Medulla oblongata (tissue), 1 donor: Measurements from ENCODE around the gene MROH9.
A peak's percentile ranks its signal among the peaks of the same experiment; 100 is the strongest.
"Not testable (repeated sequence)": the region's sequence is repeated elsewhere in the genome, so short reads cannot be mapped to it uniquely, and the experiment has no call there.

Experiments used
- DNase-seq: peaks from one replicate; pipeline ENCODE4 v3.0.0-alpha.2; 2015; ENCODE audit errors: extremely low spot score

Gene MROH9

GRCh38 chr1:170935231-170935630, at the start of gene MROH9:
MROH9 (plus strand) TSS chr1:170935534; CDS start chr1:170945557, 10,023 bp downstream.
- DNase-seq, result no peak

- DNase-seq, result no peak
These were observed 49.8 kb upstream of the MROH9 start for GRCh38 chr1:170885551-170885950.

GRCh38 chr1:170886460-170886859, 48.9 kb upstream of the MROH9 start:
- DNase-seq, result no peak

GRCh38 chr1:170887726-170888125, 47.6 kb upstream of the MROH9 start:
- DNase-seq, result no peak

GRCh38 chr1:170891872-170892271, 43.5 kb upstream of the MROH9 start:
- no peak for DNase-seq

GRCh38 chr1:170893655-170894297, 41.6 kb upstream of the MROH9 start:
- DNase-seq, result no peak

GRCh38 chr1:170903961-170904360, 31.4 kb upstream of the MROH9 start:
- DNase-seq, result no peak

- no peak for DNase-seq
These were observed 26.4 kb upstream of the MROH9 start for GRCh38 chr1:170908942-170909341.

- no peak for DNase-seq
These were observed 25.1 kb upstream of the MROH9 start for GRCh38 chr1:170910273-170910672.

- DNase-seq, result no peak
These were observed 18.0 kb upstream of the MROH9 start for GRCh38 chr1:170917373-170917772.

- DNase-seq, result not testable (repeated sequence)
These were observed 10.7 kb upstream of the MROH9 start for GRCh38 chr1:170924656-170925055.

- no peak for DNase-seq
These were observed 7.1 kb upstream of the MROH9 start for GRCh38 chr1:170927955-170928840.

- DNase-seq, result no peak
These were observed 5.9 kb upstream of the MROH9 start for GRCh38 chr1:170929412-170929834.

- DNase-seq, result peak; percentile 80
These were observed 5.3 kb upstream of the MROH9 start for GRCh38 chr1:170929835-170930554.

GRCh38 chr1:170931650-170932049, 3.7 kb upstream of the MROH9 start:
- DNase-seq, result no peak

GRCh38 chr1:170932236-170932635, 3.1 kb upstream of the MROH9 start:
- no peak for DNase-seq

- DNase-seq, result no peak
These were observed 2.9 kb downstream of the MROH9 start for GRCh38 chr1:170938281-170938680.

- no peak for DNase-seq
These were observed 4.1 kb downstream of the MROH9 start for GRCh38 chr1:170939476-170939875.

GRCh38 chr1:170951744-170952143, 16.4 kb downstream of the MROH9 start:
- not testable (repeated sequence) for DNase-seq

GRCh38 chr1:170959385-170959784, 24.1 kb downstream of the MROH9 start:
- DNase-seq, result no peak

GRCh38 chr1:170964506-170964905, 29.2 kb downstream of the MROH9 start:
- DNase-seq, result no peak
